Loucy (cell line): Measurements from ENCODE around the gene SEPTIN2.

Experiments used
- EZH2phosphoT487 ChIP-seq: fragments of 200-600 bp; IDR thresholded peaks from 2 replicates; pipeline ENCODE4 v1.6.1; 2018; ENCODE audit warnings: antibody characterized with exemption, mild to moderate bottlenecking, moderate library complexity, borderline replicate concordance
- TF ChIP-seq, protein P1 (sequence below): fragments of 200-600 bp; sonication (generic); conservative IDR thresholded peaks from 2 replicates; pipeline ENCODE4 v1.5.1; 2014; ENCODE audit warnings: mild to moderate bottlenecking, antibody characterized with exemption, low read length

DNA sequence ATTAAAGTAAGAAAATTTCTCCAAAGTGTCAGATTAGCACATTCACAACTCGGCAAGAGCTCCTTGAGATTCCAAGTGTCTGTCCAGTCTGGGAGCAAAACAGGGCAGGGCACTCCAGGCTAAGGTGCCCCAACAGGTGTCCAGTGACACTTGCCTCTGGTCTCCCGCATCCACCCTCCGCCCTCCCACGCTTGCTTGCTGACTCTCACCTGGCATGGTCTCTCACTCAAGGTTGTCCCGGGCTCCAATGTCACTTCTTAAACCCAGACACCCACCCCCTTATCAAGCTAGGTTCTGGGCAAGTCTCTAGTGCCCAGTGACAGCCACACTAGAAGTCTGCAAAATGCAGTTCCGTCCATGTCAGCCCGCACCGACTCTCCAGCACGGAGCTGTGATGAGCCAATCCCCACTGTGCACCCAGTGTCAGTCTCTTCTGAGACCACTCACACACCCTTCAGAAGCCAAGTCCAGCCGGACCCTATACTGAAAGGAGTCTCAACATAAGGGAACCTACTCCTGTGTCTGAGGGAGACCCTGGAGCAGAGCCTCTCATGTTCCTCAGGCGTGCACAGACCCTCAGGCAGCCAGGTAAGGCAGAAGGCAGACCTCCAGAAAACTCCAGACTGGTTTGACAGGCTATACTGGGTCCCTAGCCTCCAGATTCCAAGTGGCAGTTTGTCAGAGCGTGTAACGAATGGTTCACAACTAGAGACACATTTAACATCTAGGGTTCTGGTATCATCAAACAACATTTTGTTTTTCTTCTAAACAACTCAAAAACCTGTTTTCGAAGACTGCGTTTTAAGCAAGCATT is 45.8 kb upstream of the SEPTIN2 start:
- TF ChIP-seq, protein P1, sequence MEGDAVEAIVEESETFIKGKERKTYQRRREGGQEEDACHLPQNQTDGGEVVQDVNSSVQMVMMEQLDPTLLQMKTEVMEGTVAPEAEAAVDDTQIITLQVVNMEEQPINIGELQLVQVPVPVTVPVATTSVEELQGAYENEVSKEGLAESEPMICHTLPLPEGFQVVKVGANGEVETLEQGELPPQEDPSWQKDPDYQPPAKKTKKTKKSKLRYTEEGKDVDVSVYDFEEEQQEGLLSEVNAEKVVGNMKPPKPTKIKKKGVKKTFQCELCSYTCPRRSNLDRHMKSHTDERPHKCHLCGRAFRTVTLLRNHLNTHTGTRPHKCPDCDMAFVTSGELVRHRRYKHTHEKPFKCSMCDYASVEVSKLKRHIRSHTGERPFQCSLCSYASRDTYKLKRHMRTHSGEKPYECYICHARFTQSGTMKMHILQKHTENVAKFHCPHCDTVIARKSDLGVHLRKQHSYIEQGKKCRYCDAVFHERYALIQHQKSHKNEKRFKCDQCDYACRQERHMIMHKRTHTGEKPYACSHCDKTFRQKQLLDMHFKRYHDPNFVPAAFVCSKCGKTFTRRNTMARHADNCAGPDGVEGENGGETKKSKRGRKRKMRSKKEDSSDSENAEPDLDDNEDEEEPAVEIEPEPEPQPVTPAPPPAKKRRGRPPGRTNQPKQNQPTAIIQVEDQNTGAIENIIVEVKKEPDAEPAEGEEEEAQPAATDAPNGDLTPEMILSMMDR = no peak
- no peak for TF ChIP-seq EZH2phosphoT487
